ENCODE results near the gene SLC1A2.

The SLC1A2 gene

DNA sequence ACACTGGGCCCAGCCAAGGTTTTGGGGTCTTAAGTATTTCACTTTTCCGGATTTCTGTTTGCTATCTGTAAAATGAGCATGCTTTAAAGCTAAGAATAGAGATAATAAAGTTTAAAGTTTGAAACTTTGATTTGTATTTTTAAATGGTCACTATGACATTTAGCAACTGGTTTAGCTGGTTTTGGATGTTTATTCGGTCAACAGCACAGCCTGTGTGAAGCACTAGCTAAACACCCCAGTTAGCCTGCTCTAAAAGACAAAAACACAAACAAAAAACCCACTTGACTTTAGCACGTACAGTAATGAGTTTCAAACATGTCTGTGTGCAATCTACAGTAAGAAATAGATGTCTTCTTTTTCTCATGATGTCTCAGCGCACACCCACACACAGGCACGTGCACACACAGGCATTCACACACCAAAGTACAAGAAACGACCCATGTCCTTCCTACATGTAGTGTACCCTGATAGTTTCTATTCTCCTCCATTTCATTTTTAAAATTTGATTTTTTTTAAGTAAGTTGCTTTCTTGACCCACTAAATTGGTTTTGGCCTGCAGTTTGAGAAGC, 29.4 kb downstream of the SLC1A2 start:
- H3K4me3 ChIP-seq (replicated peaks; ENCODE audit: insufficient read depth, low read length) = no peak overlapping the region
- no peak for TF ChIP-seq SPI1 (IDR thresholded peaks at IDR 0.05; ENCODE audit: borderline replicate concordance, low read depth)
- no peak for TF ChIP-seq GABPA (IDR thresholded peaks at IDR 0.05; ENCODE audit: low read depth)
- TF ChIP-seq, protein P1, sequence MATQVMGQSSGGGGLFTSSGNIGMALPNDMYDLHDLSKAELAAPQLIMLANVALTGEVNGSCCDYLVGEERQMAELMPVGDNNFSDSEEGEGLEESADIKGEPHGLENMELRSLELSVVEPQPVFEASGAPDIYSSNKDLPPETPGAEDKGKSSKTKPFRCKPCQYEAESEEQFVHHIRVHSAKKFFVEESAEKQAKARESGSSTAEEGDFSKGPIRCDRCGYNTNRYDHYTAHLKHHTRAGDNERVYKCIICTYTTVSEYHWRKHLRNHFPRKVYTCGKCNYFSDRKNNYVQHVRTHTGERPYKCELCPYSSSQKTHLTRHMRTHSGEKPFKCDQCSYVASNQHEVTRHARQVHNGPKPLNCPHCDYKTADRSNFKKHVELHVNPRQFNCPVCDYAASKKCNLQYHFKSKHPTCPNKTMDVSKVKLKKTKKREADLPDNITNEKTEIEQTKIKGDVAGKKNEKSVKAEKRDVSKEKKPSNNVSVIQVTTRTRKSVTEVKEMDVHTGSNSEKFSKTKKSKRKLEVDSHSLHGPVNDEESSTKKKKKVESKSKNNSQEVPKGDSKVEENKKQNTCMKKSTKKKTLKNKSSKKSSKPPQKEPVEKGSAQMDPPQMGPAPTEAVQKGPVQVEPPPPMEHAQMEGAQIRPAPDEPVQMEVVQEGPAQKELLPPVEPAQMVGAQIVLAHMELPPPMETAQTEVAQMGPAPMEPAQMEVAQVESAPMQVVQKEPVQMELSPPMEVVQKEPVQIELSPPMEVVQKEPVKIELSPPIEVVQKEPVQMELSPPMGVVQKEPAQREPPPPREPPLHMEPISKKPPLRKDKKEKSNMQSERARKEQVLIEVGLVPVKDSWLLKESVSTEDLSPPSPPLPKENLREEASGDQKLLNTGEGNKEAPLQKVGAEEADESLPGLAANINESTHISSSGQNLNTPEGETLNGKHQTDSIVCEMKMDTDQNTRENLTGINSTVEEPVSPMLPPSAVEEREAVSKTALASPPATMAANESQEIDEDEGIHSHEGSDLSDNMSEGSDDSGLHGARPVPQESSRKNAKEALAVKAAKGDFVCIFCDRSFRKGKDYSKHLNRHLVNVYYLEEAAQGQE (IDR thresholded peaks at IDR 0.05; ENCODE audit: insufficient replicate concordance, low read depth) = no peak
- TF ChIP-seq, protein P2, sequence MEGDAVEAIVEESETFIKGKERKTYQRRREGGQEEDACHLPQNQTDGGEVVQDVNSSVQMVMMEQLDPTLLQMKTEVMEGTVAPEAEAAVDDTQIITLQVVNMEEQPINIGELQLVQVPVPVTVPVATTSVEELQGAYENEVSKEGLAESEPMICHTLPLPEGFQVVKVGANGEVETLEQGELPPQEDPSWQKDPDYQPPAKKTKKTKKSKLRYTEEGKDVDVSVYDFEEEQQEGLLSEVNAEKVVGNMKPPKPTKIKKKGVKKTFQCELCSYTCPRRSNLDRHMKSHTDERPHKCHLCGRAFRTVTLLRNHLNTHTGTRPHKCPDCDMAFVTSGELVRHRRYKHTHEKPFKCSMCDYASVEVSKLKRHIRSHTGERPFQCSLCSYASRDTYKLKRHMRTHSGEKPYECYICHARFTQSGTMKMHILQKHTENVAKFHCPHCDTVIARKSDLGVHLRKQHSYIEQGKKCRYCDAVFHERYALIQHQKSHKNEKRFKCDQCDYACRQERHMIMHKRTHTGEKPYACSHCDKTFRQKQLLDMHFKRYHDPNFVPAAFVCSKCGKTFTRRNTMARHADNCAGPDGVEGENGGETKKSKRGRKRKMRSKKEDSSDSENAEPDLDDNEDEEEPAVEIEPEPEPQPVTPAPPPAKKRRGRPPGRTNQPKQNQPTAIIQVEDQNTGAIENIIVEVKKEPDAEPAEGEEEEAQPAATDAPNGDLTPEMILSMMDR (IDR thresholded peaks at IDR 0.05; ENCODE audit: insufficient read depth, low read length) = no peak
- no peak for TF ChIP-seq POLR2AphosphoS5 (IDR thresholded peaks at IDR 0.05; ENCODE audit: low read depth)
- no peak overlapping the region for H3K27ac ChIP-seq (replicated peaks)
- DNase-seq (ENCODE audit: low read depth in 1 of 2, low spot score in 1 of 2) = no peak
- peaks cover 4% of the 10 kb centered on the region for H3K27me3 ChIP-seq (ENCODE audit: insufficient read depth, poor library complexity, severe bottlenecking)

DNA sequence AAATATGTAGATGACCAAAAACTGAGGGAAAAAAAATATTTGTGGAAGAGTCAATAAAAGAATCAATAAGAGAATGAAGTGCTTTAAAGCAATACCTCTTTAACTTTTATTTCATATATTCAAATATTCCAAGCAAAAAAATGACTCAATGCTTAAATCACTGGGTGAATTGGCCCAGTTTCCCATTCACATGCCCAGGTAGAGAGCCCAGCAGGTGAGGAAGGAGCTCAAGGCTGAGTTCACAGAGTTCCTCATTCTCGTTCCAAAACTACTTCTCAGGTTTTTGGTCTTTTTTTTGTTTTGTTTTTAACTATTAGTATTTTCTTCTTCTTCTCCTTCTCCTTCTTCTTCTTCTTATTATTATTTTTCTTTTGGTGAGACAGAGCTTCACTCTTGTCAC, 30.2 kb downstream of the SLC1A2 start:
- Histone ChIP-seq H3K27ac (replicated peaks) (no peak overlapping the region), H3K27me3 (ENCODE audit: insufficient read depth, poor library complexity, severe bottlenecking) (peaks cover 4% of the 10 kb centered on the region), H3K4me3 (replicated peaks; ENCODE audit: insufficient read depth, low read length) (no peak overlapping the region)
- no peak for DNase-seq (ENCODE audit: low read depth in 1 of 2, low spot score in 1 of 2)
- TF ChIP-seq GABPA (IDR thresholded peaks at IDR 0.05; ENCODE audit: low read depth) = no peak
- TF ChIP-seq SPI1 (IDR thresholded peaks at IDR 0.05; ENCODE audit: borderline replicate concordance, low read depth) = no peak
- TF ChIP-seq, protein P1 (IDR thresholded peaks at IDR 0.05; ENCODE audit: insufficient replicate concordance, low read depth) = no peak
- no peak for TF ChIP-seq POLR2AphosphoS5 (IDR thresholded peaks at IDR 0.05; ENCODE audit: low read depth)
- TF ChIP-seq, protein P2 (IDR thresholded peaks at IDR 0.05; ENCODE audit: insufficient read depth, low read length) = no peak

DNA sequence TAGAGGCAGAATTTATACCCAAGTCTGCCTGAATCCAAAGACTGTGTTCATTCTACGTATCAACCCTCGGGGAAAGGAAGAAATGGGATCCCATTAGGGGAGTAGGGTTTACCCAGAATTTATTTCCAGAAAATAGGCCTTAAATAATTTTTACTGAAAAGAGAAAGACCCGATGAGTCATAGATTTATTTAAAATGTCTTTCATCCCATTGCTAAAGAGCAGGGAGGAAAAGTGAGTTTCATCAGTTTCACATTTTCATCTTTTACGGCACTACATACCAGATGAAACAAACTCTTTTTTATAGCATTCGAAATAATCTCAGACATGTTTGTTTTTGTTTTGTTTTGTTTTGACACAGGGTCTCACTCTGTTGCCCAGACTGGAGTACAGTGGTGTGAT, 31.3 kb downstream of the SLC1A2 start:
- no peak overlapping the region for H3K27ac ChIP-seq (replicated peaks)
- H3K27me3 ChIP-seq (ENCODE audit: insufficient read depth, poor library complexity, severe bottlenecking) = peaks cover 4% of the 10 kb centered on the region
- DNase-seq (ENCODE audit: low read depth in 1 of 2, low spot score in 1 of 2) = no peak
- TF ChIP-seq GABPA (IDR thresholded peaks at IDR 0.05; ENCODE audit: low read depth) (no peak), SPI1 (IDR thresholded peaks at IDR 0.05; ENCODE audit: borderline replicate concordance, low read depth) (no peak), POLR2AphosphoS5 (IDR thresholded peaks at IDR 0.05; ENCODE audit: low read depth) (no peak)
- TF ChIP-seq, protein P1 (IDR thresholded peaks at IDR 0.05; ENCODE audit: insufficient replicate concordance, low read depth) = no peak
- TF ChIP-seq, protein P2 (IDR thresholded peaks at IDR 0.05; ENCODE audit: insufficient read depth, low read length) = no peak
- no peak overlapping the region for H3K4me3 ChIP-seq (replicated peaks; ENCODE audit: insufficient read depth, low read length)
